ENCODE data around the gene SERPINA5.

DNA sequence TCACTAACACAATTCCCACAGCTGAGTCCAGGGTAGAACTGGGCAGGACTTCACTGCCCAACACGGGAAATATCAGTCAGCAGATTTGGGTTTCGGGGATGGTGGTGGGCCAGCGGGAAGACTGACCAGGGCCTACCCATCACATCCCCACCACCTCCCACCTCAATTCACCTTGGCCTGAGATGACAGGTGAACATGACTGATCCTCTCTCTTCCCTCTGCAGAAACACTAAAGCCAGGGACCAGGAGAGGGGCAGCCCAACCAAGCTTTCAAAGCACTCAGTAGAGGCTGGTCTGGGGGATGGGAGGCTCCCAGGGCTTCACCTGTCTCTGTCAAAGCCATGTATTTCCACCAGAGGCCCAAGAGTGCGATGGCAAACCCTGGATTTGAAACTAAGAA lies 2.3 kb downstream of the SERPINA5 start:
- no peak for TF ChIP-seq POLR2A (IDR thresholded peaks at IDR 0.05)
- no peak for TF ChIP-seq EP300 (IDR thresholded peaks at IDR 0.05)

Measured in gastroesophageal sphincter (tissue), 2 donors.